ENCODE results near the gene ABCB4. TPM values are rescaled to one million over a fixed set of nuclear protein-coding genes. Genes with fewer than 3 reads are reported as not detected.
A peak's percentile ranks its signal among the peaks of the same experiment; 100 is the strongest.

ABCB4 gene
- total and polyA plus RNA-seq, 3 donors from 2014 or later: 1.7 to 2.6 (median 2.0) TPM

DNA sequence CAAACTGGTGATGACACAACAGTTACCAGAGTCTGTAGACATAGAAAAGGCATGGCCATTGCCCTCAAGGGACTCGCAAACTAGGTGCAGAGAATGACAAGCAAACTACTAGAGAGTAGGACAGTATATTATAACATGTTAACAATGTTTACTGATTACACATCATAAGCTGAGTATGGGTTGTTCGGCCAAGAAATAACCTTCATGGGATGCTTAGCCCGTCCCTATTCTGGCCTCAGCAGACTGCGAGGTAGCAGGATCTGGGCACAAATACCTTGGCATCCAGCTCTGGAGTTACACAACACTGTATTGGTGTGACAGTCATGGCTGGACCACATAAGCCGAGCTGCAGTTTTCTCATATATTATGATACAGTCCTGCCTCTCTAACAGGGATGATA lies 51.4 kb downstream of the ABCB4 start:
- Histone ChIP-seq H3K27ac (no peak overlapping the region), H3K27me3 (no peaks in the 10 kb centered on the region), H3K9me3 (no peaks in the 10 kb centered on the region), H3K4me1 (no peaks in the 10 kb centered on the region), H3K36me3 (ENCODE audit: low read depth, missing control alignments) (no peaks in the 10 kb centered on the region), H3K4me3 (no peak overlapping the region)
- intact Hi-C loops (cut with DNase I; ENCODE audit: low total_unique reads): no loop called here
- 83 to 92% methylated on average over 5 of the region's 5 CpGs for WGBS, 2 donors
- TF ChIP-seq POLR2A (IDR thresholded peaks at IDR 0.05): no peak
- TF ChIP-seq CTCF (IDR thresholded peaks at IDR 0.05): no peak
- DNase-seq: no peak

- DNase-seq: no peak
- Histone ChIP-seq H3K9me3 (no peaks in the 10 kb centered on the region), H3K27me3 (no peaks in the 10 kb centered on the region), H3K4me1 (no peaks in the 10 kb centered on the region), H3K36me3 (ENCODE audit: low read depth, missing control alignments) (no peaks in the 10 kb centered on the region), H3K27ac (no peak overlapping the region), H3K4me3 (no peak overlapping the region)
- 93 to 95% methylated on average over 4 of the region's 4 CpGs for WGBS, 2 donors
- TF ChIP-seq CTCF (IDR thresholded peaks at IDR 0.05): no peak
- TF ChIP-seq POLR2A (IDR thresholded peaks at IDR 0.05): no peak
- intact Hi-C loops (cut with DNase I; ENCODE audit: low total_unique reads): no loop called here
Measured at GRCh38 chr7:87420173-87420572, 55.3 kb downstream of the ABCB4 start.

GRCh38 chr7:87416682-87417587 lies 58.5 kb downstream of the ABCB4 start:
- no peaks in the 10 kb centered on the region for H3K4me1 ChIP-seq
- DNase-seq: peak; percentile 84
- peak; percentile 52 to 75 (median 63) for TF ChIP-seq CTCF (IDR thresholded peaks at IDR 0.05)
- TF ChIP-seq POLR2A (IDR thresholded peaks at IDR 0.05): no peak
- H3K36me3 ChIP-seq (ENCODE audit: low read depth, missing control alignments): no peaks in the 10 kb centered on the region
- no peak overlapping the region for H3K4me3 ChIP-seq
- 50 to 51% methylated on average over 5 of the region's 5 CpGs for WGBS, 2 donors
- H3K27me3 ChIP-seq: no peaks in the 10 kb centered on the region
- intact Hi-C loops (cut with DNase I; ENCODE audit: low total_unique reads): loop anchor here (5.0 kb wide), 1 partner anchor 105 kb away; no protein-coding TSS in a partner anchor
- H3K9me3 ChIP-seq: no peaks in the 10 kb centered on the region
- H3K27ac ChIP-seq: no peak overlapping the region

DNA sequence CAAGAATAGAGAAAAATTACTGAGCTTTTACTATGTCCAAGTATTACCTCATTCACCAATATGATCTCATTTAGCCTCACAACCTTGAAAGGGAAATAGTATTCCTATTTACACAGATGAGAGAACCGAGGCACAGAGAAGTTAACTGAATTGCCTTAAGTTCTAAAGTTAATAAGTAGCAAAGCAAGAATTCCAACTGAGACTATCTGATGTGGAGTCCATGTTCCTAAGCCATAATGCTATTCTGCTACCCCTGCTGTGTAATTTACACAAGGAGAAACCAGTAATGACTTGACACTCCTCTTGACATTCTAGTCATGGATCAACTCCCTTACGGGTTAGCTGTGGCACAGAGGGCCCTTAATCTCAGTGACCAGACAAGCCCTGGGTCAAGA lies 60.7 kb downstream of the ABCB4 start:
- no peaks in the 10 kb centered on the region for H3K36me3 ChIP-seq (ENCODE audit: low read depth, missing control alignments)
- DNase-seq: no peak
- no peaks in the 10 kb centered on the region for H3K27me3 ChIP-seq
- no peak overlapping the region for H3K4me3 ChIP-seq
- H3K9me3 ChIP-seq: no peaks in the 10 kb centered on the region
- no peak overlapping the region for H3K27ac ChIP-seq
- intact Hi-C loops (cut with DNase I; ENCODE audit: low total_unique reads): loop anchor here (5.0 kb wide), 1 partner anchor 102 kb away; no protein-coding TSS in a partner anchor
- TF ChIP-seq POLR2A (IDR thresholded peaks at IDR 0.05) (no peak), CTCF (IDR thresholded peaks at IDR 0.05) (no peak)
- 75 to 85% methylated on average over 2 of the region's 2 CpGs for WGBS, 2 donors
- no peaks in the 10 kb centered on the region for H3K4me1 ChIP-seq

Measured in testis (tissue), 3 donors.